Ovary (tissue), 9 donors: ENCODE measurements around the gene PKD1. TPM values are rescaled to one million over a fixed set of nuclear protein-coding genes. Genes with fewer than 3 reads are reported as not detected.
"Not testable (repeated sequence)": the region's sequence is repeated elsewhere in the genome, so short reads cannot be mapped to it uniquely, and the experiment has no call there.

ENCODE experiments used
- DNase-seq, 5 donors: peaks; one replicate each; pipeline ENCODE4 v3.0.0-alpha.2; 2019 to 2020
- H3K27ac ChIP-seq, 2 donors: fragments of 200-600 bp; one replicate each; pipeline versions ENCODE4 v1.5.1 to v1.8.0; 2019 to 2022
- H3K27me3 ChIP-seq: fragments of 200-600 bp; one replicate; pipeline ENCODE4 v1.8.0; 2022
- H3K36me3 ChIP-seq: fragments of 200-600 bp; sonication (generic); one replicate; pipeline ENCODE4 v1.5.1; 2019
- H3K4me1 ChIP-seq: one replicate; pipeline ENCODE4 v1.8.1; 2013; ENCODE audit warnings: mild to moderate bottlenecking, moderate library complexity; ENCODE audit not compliant: insufficient read depth
- H3K4me3 ChIP-seq: fragments of 200-600 bp; sonication (generic); one replicate; pipeline ENCODE4 v1.5.1; 2017
- H3K9me3 ChIP-seq, 2 donors: fragments of 200-600 bp in 1 of 2; sonication (generic) in 1 of 2; one replicate each; pipeline versions ENCODE4 v1.5.1 to v1.8.1; 2013 to 2019; ENCODE audit warnings: mild to moderate bottlenecking in 1 of 2, moderate library complexity in 1 of 2
- EP300 ChIP-seq: sonication (generic); formaldehyde crosslinking; IDR thresholded peaks from one replicate; pipeline ENCODE4 v1.6.1; 2017; ENCODE audit warnings: antibody characterized with exemption
- POLR2A ChIP-seq: fragments of 450-650 bp; IDR thresholded peaks from one replicate; pipeline ENCODE4 v1.6.1; 2017; ENCODE audit warnings: antibody characterized with exemption, mild to moderate bottlenecking, moderate library complexity
- WGBS, 3 donors: extraction: QIAGEN DNeasy Blood & Tissue Kit in 1 of 3; methylation state at CpG; one replicate each; pipeline versions ENCODE4 v1.1.5 to v1.1.7; 2013 to 2017; 5-methylcytosine and 5-hydroxymethylcytosine counted together
- intact Hi-C, 4 donors: fragments of 100-400 bp; cut with DNase I; formaldehyde crosslinking; loops; one replicate each; pipeline versions ENCODE4 v1.11.0 to v1.15.1; 2022 to 2023
- polyA plus RNA-seq, 2 donors: library from polyadenylated mRNA; stranded (reverse); fragments of 200-250 nt in 1 of 2; fragments of 350-450 nt in 1 of 2; fragmentation: Illumina TruSeq in 1 of 2; extraction: RNeasy Lipid Tissue Mini Kit (QIAGEN cat#74804) in 1 of 2; gene quantifications; one replicate each; pipeline ENCODE4 v1.2.3, GENCODE V29; 2013 to 2014
- total RNA-seq, 7 donors: library from RNA; depleted of rRNA in 2 of 7; stranded (reverse); fragments of >200 nt in 2 of 7; fragmentation: NEBNext Ultra II Directional in 3 of 7; extraction: Animal tissue kit (Norgen Biotek cat#: 25700) in 3 of 7; gene quantifications; one replicate each; pipeline versions ENCODE4 v1.1.0 to v1.2.4, GENCODE V29; 2016 to 2023
- TF ChIP-seq, protein P1 (sequence below), 3 donors: fragments of 450-650 bp in 2 of 3; fragments of 200-600 bp in 1 of 3; IDR thresholded peaks; one replicate each; pipeline versions ENCODE4 v1.5.1 to v1.8.0; 2016 to 2022; ENCODE audit warnings: antibody characterized with exemption in 3 of 3, mild to moderate bottlenecking in 1 of 3
- donor health status: DM: no; HTN: no; CAD: no; lungs with moderate emphysema.
- donor health status: DM: no; HTN: no; CAD: no.
- donor health status: Bipolar disorder and iron deficiency.
- donor health status: DM: yes; HTN: yes; CAD: no.
- donor health status: DM: no; HTN: no; CAD: no.
- donor health status: DM: yes; HTN: yes; CAD: no.

PKD1 gene
- total and polyA plus RNA-seq, 9 donors: 8.7 to 203 (median 129) TPM

DNA sequence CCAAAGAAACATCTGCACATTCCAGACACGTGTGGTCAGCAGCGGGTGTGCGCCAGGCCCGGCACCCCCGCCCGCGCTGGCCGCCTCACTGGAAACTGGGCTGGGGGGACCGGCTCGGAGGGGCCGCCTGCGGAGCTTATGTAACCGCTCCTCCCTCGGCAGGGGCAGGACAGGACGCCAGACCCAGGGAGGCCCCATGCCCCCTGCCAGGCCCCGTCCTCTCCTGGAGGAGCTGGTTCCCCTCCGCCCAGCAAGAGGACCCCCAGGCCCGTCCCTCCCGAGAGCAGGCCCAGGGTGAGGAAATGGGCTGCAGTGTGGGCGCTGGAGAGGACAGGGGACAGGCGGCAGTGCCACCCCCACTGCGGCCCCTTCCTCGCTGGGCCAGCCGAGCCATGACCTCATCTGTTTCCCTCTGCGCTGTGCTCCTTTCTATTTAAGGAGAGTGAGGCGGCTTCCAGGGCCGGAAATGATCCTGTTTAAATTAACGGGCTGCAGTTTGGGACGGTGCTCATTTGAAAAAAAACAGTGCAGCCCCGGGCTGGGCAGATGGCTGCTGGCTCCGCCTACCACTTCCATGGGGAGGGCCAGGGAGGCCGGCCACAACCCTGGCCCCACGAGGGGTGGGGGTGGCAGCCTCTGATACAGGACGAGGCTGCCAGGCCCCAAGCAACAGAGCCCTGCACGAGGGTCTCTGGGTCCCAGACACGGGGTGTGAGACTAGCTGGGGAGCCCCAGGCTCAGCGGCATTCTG, 10.8 kb downstream of the PKD1 start:
- peak; percentile 80 to 84 (median 82) for DNase-seq
- H3K36me3 ChIP-seq, H3K27me3 ChIP-seq, intact Hi-C loops, H3K9me3 ChIP-seq: not testable (repeated sequence)
- Histone ChIP-seq H3K4me3 (peak overlapping the region; percentile 33), H3K4me1 (peaks cover 26% of the 10 kb centered on the region), H3K27ac (peak overlapping the region; percentile 71 to 96)
- peak; percentile 13 for TF ChIP-seq POLR2A
- 1 to 3% (median 2%) methylated on average over 33 to 37 of the region's 37 CpGs for WGBS, 3 donors

DNA sequence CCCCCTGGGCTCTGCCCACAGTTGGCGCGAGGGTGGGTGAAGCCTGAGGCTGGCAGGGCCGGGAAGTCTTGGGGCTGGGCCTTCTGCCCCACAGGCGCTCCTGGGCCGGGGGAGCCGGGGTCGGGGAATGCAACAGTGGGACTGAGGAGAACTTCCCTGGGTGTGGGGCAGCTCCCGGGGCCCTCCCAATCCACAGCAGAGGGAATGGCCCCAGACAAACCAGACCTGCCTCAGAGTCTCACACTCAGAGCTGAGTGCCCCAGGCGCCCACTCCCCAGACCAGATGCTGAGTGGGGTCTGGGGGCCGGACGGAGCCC, 11.4 kb downstream of the PKD1 start:
- Histone ChIP-seq H3K4me1 (peaks cover 26% of the 10 kb centered on the region), H3K4me3 (peak overlapping the region; percentile 33), H3K27ac (peak overlapping the region; percentile 71 to 96)
- intact Hi-C loops, H3K36me3 ChIP-seq, H3K9me3 ChIP-seq, H3K27me3 ChIP-seq: not testable (repeated sequence)
- DNase-seq: peak in 1 of 5 donors; percentile 63
- WGBS, 3 donors: 5 to 14% (median 7%) methylated on average over 9 to 11 of the region's 11 CpGs

DNA sequence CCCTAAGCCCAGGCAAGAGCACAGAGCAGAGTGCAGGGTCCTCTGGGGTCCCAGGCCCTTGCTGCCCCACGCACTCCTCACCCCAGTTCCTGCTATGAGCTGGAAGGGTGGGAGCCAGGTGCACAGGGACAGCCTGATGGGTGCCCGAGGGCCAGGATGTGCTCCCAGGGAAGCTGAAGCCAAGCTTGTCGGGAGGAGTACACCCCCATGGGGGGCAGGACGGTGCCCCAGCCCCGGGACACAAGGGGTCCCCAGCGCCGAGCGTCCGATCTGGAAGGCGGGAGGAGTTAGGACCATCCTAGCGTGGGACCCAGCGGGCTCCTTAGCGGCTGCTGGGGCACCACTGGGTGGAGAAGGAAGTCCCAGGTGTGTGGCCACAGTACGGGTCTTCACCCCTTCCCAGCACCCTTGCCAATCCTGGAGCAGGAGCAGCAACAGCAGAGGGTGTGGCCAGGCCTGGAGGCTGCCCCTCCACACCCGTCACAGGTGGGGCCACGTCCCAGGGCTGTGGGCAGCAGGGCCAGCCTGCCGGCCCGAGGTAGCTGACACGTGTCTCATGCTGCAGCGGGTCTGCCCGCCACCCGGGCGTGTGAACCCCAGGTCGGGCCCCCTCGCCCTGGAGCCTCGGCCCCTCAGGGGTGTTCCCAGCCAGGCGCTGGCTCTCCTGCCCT, 11.9 kb downstream of the PKD1 start:
- H3K9me3 ChIP-seq, H3K36me3 ChIP-seq, H3K27me3 ChIP-seq, intact Hi-C loops: not testable (repeated sequence)
- 42 to 60% (median 47%) methylated on average over 19 to 26 of the region's 27 CpGs for WGBS, 3 donors
- DNase-seq: peak in 3 of 5 donors; percentile 38 to 53 (median 50)
- Histone ChIP-seq H3K4me3 (peak overlapping the region; percentile 33), H3K27ac (peak overlapping the region; percentile 71 to 96), H3K4me1 (peaks cover 26% of the 10 kb centered on the region)

DNA sequence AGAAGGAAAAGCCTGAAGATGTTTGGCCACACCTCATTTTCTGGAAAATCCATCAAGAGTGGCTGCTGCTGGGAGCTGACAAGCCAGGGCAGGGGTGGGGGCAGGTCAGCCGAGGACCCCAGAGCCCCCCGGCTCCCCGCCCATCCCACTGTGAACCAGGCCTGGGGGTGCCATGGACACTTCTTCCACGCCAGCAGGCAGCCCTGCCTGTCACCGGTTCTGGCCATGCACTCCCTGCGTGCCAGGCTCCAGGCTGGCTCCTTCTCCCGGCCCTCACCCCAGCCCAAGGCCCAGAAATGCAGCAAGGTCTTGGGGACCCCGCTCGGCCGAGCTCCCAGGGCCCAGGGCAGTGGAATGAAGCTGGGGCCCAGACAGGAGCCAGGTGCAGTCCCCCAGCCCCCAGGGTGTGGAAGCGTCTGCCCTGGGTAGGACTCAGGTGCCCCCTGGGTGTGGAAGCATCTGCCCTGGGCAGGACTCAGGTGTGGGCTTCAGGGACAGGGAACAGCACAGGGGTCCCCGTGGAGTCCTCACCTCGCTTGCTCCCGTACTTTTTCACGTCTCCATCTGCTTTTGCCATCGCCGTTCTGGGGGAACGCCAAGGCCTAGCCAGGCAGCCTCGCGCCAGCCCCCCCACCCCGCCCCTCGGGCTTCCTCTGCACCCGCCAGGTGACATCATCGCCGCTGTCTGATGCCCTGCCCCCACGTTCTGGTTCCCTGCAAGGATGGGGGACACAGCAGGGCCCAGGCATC, 12.6 kb downstream of the PKD1 start:
- intact Hi-C loops, H3K9me3 ChIP-seq, H3K27me3 ChIP-seq, H3K36me3 ChIP-seq, H3K4me3 ChIP-seq, DNase-seq: not testable (repeated sequence)
- 58 to 65% (median 62%) methylated on average over 15 to 24 of the region's 26 CpGs for WGBS, 3 donors
- H3K4me1 ChIP-seq: peaks cover 26% of the 10 kb centered on the region
- peak overlapping the region; percentile 38 to 96 for H3K27ac ChIP-seq

DNA sequence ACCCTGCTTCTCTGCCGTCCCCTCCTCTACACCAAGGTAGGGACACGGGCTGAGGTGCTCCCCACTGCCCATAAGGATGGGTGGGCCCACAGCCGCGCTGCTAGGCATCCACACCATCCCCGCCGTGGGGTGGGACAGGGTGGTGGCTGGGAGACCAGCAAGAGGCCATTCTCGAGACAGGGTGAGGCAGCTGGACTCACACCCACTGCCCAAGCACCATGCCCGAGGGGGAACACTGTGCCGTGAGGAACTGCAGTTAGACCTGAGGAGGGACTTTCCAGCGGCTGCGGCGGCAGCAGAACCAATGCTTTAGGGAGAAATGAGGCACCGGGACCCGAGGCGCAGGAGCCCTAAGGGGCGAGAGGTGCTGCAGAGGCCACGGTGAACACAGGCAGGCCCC, 13.3 kb downstream of the PKD1 start:
- TF ChIP-seq, protein P1, sequence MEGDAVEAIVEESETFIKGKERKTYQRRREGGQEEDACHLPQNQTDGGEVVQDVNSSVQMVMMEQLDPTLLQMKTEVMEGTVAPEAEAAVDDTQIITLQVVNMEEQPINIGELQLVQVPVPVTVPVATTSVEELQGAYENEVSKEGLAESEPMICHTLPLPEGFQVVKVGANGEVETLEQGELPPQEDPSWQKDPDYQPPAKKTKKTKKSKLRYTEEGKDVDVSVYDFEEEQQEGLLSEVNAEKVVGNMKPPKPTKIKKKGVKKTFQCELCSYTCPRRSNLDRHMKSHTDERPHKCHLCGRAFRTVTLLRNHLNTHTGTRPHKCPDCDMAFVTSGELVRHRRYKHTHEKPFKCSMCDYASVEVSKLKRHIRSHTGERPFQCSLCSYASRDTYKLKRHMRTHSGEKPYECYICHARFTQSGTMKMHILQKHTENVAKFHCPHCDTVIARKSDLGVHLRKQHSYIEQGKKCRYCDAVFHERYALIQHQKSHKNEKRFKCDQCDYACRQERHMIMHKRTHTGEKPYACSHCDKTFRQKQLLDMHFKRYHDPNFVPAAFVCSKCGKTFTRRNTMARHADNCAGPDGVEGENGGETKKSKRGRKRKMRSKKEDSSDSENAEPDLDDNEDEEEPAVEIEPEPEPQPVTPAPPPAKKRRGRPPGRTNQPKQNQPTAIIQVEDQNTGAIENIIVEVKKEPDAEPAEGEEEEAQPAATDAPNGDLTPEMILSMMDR (IDR thresholded peaks at IDR 0.05): no peak
- no peak for TF ChIP-seq POLR2A
- TF ChIP-seq EP300: no peak
- H3K27ac ChIP-seq: peak overlapping the region; percentile 38 to 96
- H3K36me3 ChIP-seq: no peaks in the 10 kb centered on the region
- no peaks in the 10 kb centered on the region for H3K27me3 ChIP-seq
- H3K4me1 ChIP-seq: peaks cover 26% of the 10 kb centered on the region
- DNase-seq: peak in 1 of 5 donors; percentile 36
- 78 to 93% (median 84%) methylated on average over 14 to 17 of the region's 17 CpGs for WGBS, 3 donors
- no peaks in the 10 kb centered on the region for H3K9me3 ChIP-seq
- intact Hi-C loops: no loop called here
- H3K4me3 ChIP-seq: no peak overlapping the region

DNA sequence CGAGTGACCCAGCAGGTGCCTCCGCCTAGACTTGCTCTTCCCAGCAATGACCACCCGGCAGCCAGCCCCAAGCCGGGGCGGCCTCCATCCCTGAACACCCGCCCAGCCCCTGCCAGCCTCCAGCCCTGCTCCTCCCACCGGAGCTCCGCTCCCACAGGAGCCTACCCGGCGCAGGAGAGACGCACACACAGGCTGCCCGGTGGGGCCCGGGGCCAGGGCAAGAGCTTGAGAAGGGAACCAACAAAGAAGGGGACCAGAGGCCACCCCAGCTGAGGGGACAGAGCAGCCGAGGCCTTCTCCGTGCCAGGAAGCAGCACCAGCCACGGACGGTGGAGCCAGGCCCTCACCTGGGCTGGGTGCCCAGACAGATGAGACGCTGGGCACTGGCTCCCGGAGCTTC, 13.8 kb downstream of the PKD1 start:
- Histone ChIP-seq H3K27ac (peak overlapping the region; percentile 52 to 96), H3K4me1 (peaks cover 21% of the 10 kb centered on the region), H3K27me3 (no peaks in the 10 kb centered on the region), H3K4me3 (peak overlapping the region; percentile 22), H3K9me3 (no peaks in the 10 kb centered on the region), H3K36me3 (no peaks in the 10 kb centered on the region)
- 49 to 60% (median 59%) methylated on average over 14 to 19 of the region's 19 CpGs for WGBS, 3 donors
- intact Hi-C loops: no loop called here
- DNase-seq: peak in 1 of 5 donors; percentile 37
- no peak for TF ChIP-seq POLR2A
- TF ChIP-seq, protein P1 (IDR thresholded peaks at IDR 0.05): no peak
- TF ChIP-seq EP300: no peak

DNA sequence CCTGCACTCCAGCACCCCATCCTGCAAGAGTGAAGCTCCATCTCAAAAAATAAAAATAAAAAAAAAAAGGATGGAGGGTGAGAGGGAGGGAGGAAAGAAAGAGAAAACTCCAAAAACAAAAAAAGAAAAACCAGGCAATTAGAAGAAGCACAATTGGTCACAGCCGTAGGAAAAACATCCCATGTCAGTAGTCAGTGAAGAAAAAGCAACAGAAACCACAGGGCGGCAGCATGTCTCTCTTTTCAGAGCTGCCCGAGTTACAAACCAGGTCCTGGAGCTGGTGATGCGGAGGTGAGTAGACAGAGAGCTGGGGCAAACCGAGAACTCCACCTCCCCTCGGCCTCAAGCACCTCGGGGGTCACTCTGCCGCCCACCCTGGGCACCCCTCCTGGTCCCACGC, 14.4 kb downstream of the PKD1 start:
- H3K9me3 ChIP-seq, H3K27me3 ChIP-seq, intact Hi-C loops, H3K36me3 ChIP-seq: not testable (repeated sequence)
- peak overlapping the region; percentile 52 to 96 for H3K27ac ChIP-seq
- peaks cover 18% of the 10 kb centered on the region for H3K4me1 ChIP-seq
- WGBS, 3 donors: 32 to 42% (median 40%) methylated on average over 9 of the region's 9 CpGs
- peak in 4 of 5 donors; percentile 49 to 73 (median 58) for DNase-seq
- peak overlapping the region; percentile 22 for H3K4me3 ChIP-seq

DNA sequence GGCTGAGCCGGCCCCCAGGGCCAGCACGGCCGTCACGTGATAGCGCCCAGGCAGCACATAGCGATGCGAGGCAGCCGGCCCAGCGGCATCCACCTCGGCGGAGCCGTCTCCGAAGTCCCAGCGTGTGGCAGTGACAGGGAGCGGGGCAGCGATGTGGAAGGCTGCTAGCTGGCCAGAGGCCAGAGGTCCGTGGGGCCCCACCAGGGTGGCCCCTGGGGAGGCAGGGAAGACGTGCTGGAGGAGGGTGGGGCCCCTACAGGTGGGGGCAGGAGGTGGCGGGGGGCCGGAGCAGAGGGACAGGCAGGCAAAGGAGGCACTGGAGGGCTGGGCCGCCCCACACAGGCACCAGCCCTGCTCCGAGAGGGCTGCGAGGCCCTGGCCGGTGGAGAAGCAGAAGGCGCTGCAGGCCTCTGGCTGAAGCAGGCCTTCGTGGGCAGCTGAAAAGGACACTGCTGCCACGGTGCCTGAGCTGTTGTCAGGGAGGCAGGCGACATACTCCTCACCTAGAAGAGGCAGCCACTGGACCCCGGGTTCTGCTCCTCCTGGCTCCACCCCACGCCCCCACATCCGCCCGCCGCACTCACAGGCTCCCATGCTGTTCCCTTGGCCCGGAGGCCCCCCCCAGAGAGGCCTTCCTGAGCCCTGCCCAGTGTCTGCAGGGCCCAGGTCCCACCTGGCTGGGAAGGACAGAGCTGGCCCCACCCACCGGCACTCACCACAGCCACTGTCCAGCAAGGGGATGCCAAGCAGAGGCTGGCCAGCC, 17.6 kb downstream of the PKD1 start:
- WGBS, 3 donors: 61 to 81% (median 77%) methylated on average over 9 to 27 of the region's 35 CpGs
- intact Hi-C loops, H3K36me3 ChIP-seq, DNase-seq, H3K4me1 ChIP-seq, H3K4me3 ChIP-seq, H3K27ac ChIP-seq, H3K9me3 ChIP-seq, H3K27me3 ChIP-seq: not testable (repeated sequence)
